GM18511 (cell line): ENCODE results near the gene POF1B.

Source experiments
- ATAC-seq: cut with Tn5 transposase; IDR thresholded peaks from one replicate; pipeline ENCODE4 v1.9.1; 2021; ENCODE audit warnings: mild to moderate bottlenecking, moderate library complexity; ENCODE audit not compliant: unreplicated experiment

Gene POF1B

GRCh38 chrX:85243761-85244449 is 135.6 kb downstream of the POF1B start, which contains the start of the genes SATL1 and ZNF711:
TSS of gene SATL1 (minus strand) at chrX:85243779. CDS start at chrX:85108968, 134,811 bp downstream.
TSS of gene ZNF711 (plus strand) at chrX:85243991. CDS start at chrX:85247573, 3,582 bp downstream.
- ATAC-seq: peak; percentile 59

GRCh38 chrX:85243155-85243554 is 136.3 kb downstream of the POF1B start:
- no peak for ATAC-seq
